Coronary artery (tissue), 2 donors: ENCODE measurements around the gene PIP4K2B.

Experiments used
- DNase-seq: peaks from one replicate; pipeline ENCODE4 v3.0.0-alpha.2; 2017; ENCODE audit warnings: low spot score
- H3K27ac ChIP-seq, 2 donors: fragments of 200-600 bp; sonication (generic); one replicate each; pipeline ENCODE4 v1.5.1; 2016 to 2019
- H3K4me3 ChIP-seq: fragments of 200-600 bp; sonication (generic); 2 replicates; pipeline ENCODE4 v1.5.1; 2016; ENCODE audit warnings: mild to moderate bottlenecking, moderate library complexity
- CTCF ChIP-seq: fragments of 200-600 bp; sonication (generic); IDR thresholded peaks from one replicate; pipeline ENCODE4 v1.5.1; 2019; ENCODE audit warnings: antibody characterized with exemption

PIP4K2B gene

DNA sequence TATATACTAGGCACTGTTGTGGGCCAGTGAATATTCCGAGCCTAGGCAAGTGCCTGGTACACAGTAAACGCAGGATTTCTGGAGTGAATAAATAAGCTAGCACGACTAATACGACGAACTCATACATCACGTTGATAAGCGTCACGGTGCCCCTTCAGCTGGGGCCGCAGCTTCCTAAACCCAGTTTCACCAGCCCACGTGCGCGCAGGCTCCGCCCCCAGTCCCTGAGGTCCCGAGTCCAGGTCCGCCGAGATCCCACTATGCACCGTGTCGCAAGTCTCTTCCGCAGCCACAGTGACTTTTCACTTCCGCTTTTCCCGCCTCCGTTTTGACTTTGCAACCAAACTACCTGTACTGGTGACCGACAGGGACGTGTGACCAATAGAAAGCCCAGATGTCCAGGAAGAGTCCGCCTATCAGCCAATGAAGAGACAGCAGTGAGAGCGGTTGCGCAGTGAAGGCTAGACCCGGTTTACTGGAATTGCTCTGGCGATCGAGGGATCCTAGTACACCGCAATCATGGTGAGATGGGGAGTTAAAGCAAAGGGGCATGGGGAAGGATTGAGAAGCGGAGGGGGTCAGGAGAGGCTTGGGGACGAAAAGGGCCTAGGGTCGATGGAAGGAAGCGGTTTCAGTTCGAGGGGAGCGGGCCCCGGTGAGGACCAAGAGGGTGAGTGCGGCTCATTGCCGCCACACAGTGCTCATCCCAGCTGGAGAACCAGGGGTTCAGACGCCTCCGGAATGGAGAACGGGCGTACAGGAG, 46.9 kb downstream of the PIP4K2B start, which contains the start of gene PSMB3:
Gene PSMB3, plus strand, starts transcription at position 434 of the 763 bp plus-strand sequence. Its CDS starts 86 bp downstream, at position 520.
- peak; percentile 99 for DNase-seq
- H3K4me3 ChIP-seq: peak within 1 kb of the TSS; percentile 84
- no peak for TF ChIP-seq CTCF
- H3K27ac ChIP-seq: peak within 1 kb of the TSS; percentile 77 to 90

DNA sequence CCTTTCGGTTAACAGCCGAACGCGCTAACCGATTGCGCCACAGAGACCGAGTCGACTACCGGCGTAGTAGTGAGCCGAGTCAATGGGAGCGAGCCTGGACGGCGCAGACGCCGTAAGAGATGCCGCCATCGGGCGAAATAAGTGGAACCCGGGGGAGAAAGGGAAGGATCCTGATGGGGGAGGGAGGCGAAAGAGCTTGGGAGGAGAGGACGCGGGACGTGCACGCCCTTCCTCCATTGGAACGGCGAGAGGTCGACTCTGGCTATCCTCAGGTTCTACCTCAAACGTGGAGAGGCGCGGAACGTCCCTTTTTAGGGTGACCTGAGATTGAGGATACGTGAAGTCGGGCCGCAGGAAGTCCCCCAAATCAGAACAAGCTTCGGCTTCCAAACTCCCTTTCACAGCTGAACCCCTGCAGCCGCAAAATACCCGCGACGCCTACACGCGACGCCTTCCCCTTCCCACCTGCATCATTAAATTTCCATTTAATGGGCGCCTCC, 47.5 kb downstream of the PIP4K2B start:
- no peak for TF ChIP-seq CTCF
- peak overlapping the region; percentile 84 for H3K4me3 ChIP-seq
- DNase-seq: peak; percentile 90
- peak overlapping the region; percentile 77 to 90 for H3K27ac ChIP-seq

GRCh38 chr17:38751144-38751807, 48.1 kb downstream of the PIP4K2B start:
- DNase-seq: peak; percentile 69
- H3K27ac ChIP-seq: peak overlapping the region; percentile 77 to 90
- peak overlapping the region; percentile 84 for H3K4me3 ChIP-seq
- TF ChIP-seq CTCF: no peak

DNA sequence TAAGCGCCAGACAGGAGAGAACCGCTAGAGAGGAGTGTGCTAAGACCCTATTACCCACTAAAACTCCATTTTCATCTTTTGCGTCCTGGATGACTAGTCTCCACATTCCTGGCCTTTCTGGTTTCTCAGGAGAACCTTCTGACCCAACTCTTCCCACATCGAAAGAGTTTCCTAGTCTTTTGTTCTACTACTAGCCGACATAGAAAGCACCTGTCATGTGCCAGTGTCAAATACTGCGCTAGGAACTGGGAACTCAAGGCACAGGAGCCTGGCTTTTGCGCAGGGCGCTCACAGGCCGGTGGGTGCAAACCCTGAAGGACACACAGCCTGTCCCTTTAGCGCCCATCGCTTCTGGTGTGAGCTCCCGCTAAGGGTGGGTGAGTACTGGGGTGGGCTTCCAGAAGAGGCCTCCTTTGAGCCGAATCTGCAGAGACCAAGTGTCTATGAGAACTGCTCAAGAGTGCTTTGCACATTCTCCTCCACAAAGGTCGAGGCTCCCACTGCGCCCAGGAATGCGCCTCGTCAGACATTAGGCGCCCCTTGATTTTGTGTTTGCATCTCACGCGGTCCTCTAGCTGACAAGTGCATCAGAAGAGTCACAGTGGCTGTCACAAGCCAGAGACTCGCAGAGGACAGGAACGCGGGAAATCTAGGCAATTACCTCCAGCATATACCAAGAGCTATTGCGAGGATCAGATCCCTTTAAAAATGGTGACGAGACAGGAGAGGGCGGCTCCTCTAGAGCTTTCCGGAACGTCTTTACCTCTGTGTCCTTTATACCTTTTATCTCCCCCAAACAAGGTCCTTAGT, 48.8 kb downstream of the PIP4K2B start:
- H3K27ac ChIP-seq: peak overlapping the region; percentile 81 to 89
- H3K4me3 ChIP-seq: peak overlapping the region; percentile 95
- TF ChIP-seq CTCF: no peak
- peak; percentile 75 for DNase-seq

GRCh38 chr17:38750044-38750311, 49.4 kb downstream of the PIP4K2B start:
- Histone ChIP-seq H3K4me3 (peak overlapping the region; percentile 95), H3K27ac (peak overlapping the region; percentile 81 to 89)
- DNase-seq: no peak
- TF ChIP-seq CTCF: no peak

GRCh38 chr17:38749223-38750043, 49.9 kb downstream of the PIP4K2B start:
- Histone ChIP-seq H3K27ac (peak overlapping the region; percentile 81 to 89), H3K4me3 (peak overlapping the region; percentile 95)
- no peak for TF ChIP-seq CTCF
- DNase-seq: peak; percentile 93
